ENCODE results near the gene GPR162. TPM values are rescaled to one million over a fixed set of nuclear protein-coding genes. Genes with fewer than 3 reads are reported as not detected.
"Not testable (repeated sequence)": the region's sequence is repeated elsewhere in the genome, so short reads cannot be mapped to it uniquely, and the experiment has no call there.

GPR162 gene
- total and polyA plus RNA-seq, 2 of the 4 experiments (the other 2 are of a cell fraction) = 2.9 to 6.0 TPM

DNA sequence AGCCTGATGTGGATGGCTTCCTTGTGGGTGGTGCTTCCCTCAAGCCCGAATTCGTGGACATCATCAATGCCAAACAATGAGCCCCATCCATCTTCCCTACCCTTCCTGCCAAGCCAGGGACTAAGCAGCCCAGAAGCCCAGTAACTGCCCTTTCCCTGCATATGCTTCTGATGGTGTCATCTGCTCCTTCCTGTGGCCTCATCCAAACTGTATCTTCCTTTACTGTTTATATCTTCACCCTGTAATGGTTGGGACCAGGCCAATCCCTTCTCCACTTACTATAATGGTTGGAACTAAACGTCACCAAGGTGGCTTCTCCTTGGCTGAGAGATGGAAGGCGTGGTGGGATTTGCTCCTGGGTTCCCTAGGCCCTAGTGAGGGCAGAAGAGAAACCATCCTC, 48.7 kb downstream of the GPR162 start:
- CTCF ChIA-PET = interaction anchor here (0.6 to 2.0 kb wide), 2 partner anchors 21 to 79 kb away, joined by 4 to 8 read pairs; no protein-coding TSS in a partner anchor
- Histone ChIP-seq H3K79me1 (ENCODE audit: low read depth in 1 of 2, low read length in 2 of 2) (peaks cover 32 to 69% of the 10 kb centered on the region in 2 experiments), H4K20me1 (ENCODE audit: insufficient read depth, low read length) (peaks cover 51% of the 10 kb centered on the region), H3K4ac (ENCODE audit: low read depth, low read length) (peak overlapping the region; percentile 41), H2AK5ac (ENCODE audit: low read depth, low read length) (0 out of 2 replicates have a peak overlapping the region, but pooled peaks have one; percentile 8), H2BK5ac (ENCODE audit: low read depth, low read length, poor library complexity, severe bottlenecking) (peak overlapping the region; percentile 23), H3K27ac (ENCODE audit: insufficient read depth, low read length) (peak overlapping the region; percentile 44), H3K14ac (replicated peaks; ENCODE audit: low read depth, low read length) (0 out of 2 replicates have a peak overlapping the region, but pooled peaks have one; percentile 11), H3K23ac (ENCODE audit: low read depth, low read length) (peak overlapping the region; percentile 28; the same call in 1 of the 2 replicates), H3K4me1 (ENCODE audit: control insufficient read depth, insufficient read depth, low read length) (peaks cover 19% of the 10 kb centered on the region), H3K36me3 (ENCODE audit: control insufficient read depth, insufficient read depth, low read length) (peaks cover 33% of the 10 kb centered on the region)
- TSS peak; percentile 92 for BruUV-seq (replicated peaks)
- H3K9me1 ChIP-seq (ENCODE audit: insufficient read depth, low read length); H2BK20ac ChIP-seq (ENCODE audit: low read depth, low read length); POLR2A ChIA-PET (ENCODE audit: unreplicated experiment); H3K56ac ChIP-seq (ENCODE audit: extremely low read depth, insufficient read depth, low read length); H2AK9ac ChIP-seq (replicated peaks; ENCODE audit: low read depth, low read length, poor library complexity); H3K9ac ChIP-seq (ENCODE audit: low read depth, low read length); H2BK120ac ChIP-seq (ENCODE audit: low read depth, low read length); H3K9me3 ChIP-seq (ENCODE audit: control insufficient read depth, insufficient read depth, low read length); dilution Hi-C loops (cut with HindIII; ENCODE audit: low sequenced_read_pairs, unreplicated experiment); H3K4me3 ChIP-seq (ENCODE audit: insufficient read depth, low read depth, low read length); H3K27me3 ChIP-seq (ENCODE audit: control insufficient read depth, insufficient read depth, low read length); H2BK15ac ChIP-seq (ENCODE audit: low read depth, low read length); H2AFZ ChIP-seq (replicated peaks; ENCODE audit: low read length, poor library complexity); H4K8ac ChIP-seq (ENCODE audit: low read depth in 2 of 2, low read length in 2 of 2); H4K5ac ChIP-seq (ENCODE audit: low read depth, low read length); H4K91ac ChIP-seq (ENCODE audit: insufficient read depth, low read depth, low read length); H3K4me2 ChIP-seq (ENCODE audit: low read depth, low read length); ATAC-seq (ENCODE audit: low read depth); in situ Hi-C loops (cut with MboI; ENCODE audit: low sequenced_read_pairs); H3K18ac ChIP-seq (ENCODE audit: low read depth, low read length): not testable (repeated sequence)
- peak; percentile 71 for DNase-seq
- no CpG with 5 or more reads among the region's 4 CpGs for WGBS, 2 experiments (ENCODE audit: extremely low coverage in 2 of 2, insufficient read length in 1 of 2)
- intact Hi-C loops (cut with micrococcal nuclease) = loop anchor here (1.0 to 5.0 kb wide), 2 partner anchors 95 to 242 kb away; no protein-coding TSS in a partner anchor

All from IMR-90 (cell line).